Liver (tissue), 9 donors: ENCODE data around the gene AGPAT3. TPM values are rescaled to one million over a fixed set of nuclear protein-coding genes. Genes with fewer than 3 reads are reported as not detected.

Experiments
- DNase-seq: peaks from one replicate; pipeline ENCODE4 v3.0.0-alpha.2; 2017; ENCODE audit warnings: low spot score
- H3K27ac ChIP-seq, 2 donors: one replicate each; pipeline ENCODE4 v1.7.0; 2013; ENCODE audit warnings: inconsistent platforms in 2 of 2, low read length in 2 of 2, control low read depth in 1 of 2, low read depth in 1 of 2, mild to moderate bottlenecking in 1 of 2
- H3K27me3 ChIP-seq, 4 donors: one replicate each; pipeline versions ENCODE4 v1.6.1 to v1.7.0; 2013; ENCODE audit warnings: low read length in 3 of 4, inconsistent platforms in 1 of 4, mild to moderate bottlenecking in 1 of 4, moderate library complexity in 1 of 4; ENCODE audit not compliant: control insufficient read depth in 4 of 4, insufficient read depth in 4 of 4
- H3K36me3 ChIP-seq, 4 donors: one replicate each; pipeline versions ENCODE4 v1.6.1 to v1.7.0; 2013; ENCODE audit warnings: low read length in 3 of 4, mild to moderate bottlenecking in 3 of 4, low read depth in 1 of 4, moderate library complexity in 1 of 4; ENCODE audit not compliant: control insufficient read depth in 4 of 4, insufficient read depth in 3 of 4
- H3K4me1 ChIP-seq, 4 donors: one replicate each; pipeline versions ENCODE4 v1.6.1 to v1.7.0; 2013; ENCODE audit warnings: low read length in 3 of 4, mild to moderate bottlenecking in 3 of 4, moderate library complexity in 1 of 4; ENCODE audit not compliant: control insufficient read depth in 4 of 4, insufficient read depth in 4 of 4
- H3K4me3 ChIP-seq, 3 donors: one replicate each; pipeline versions ENCODE4 v1.6.1 to v1.7.0; 2013; ENCODE audit warnings: low read length in 3 of 3, control low read depth in 1 of 3, low read depth in 1 of 3, mild to moderate bottlenecking in 1 of 3
- H3K9ac ChIP-seq, 2 donors: one replicate each; pipeline ENCODE4 v1.7.0; 2013; ENCODE audit warnings: low read length in 2 of 2, mild to moderate bottlenecking in 2 of 2, moderate library complexity in 2 of 2, control low read depth in 1 of 2, low read depth in 1 of 2
- H3K9me3 ChIP-seq, 4 donors: one replicate each; pipeline versions ENCODE4 v1.6.1 to v1.7.0; 2013; ENCODE audit warnings: low read length in 3 of 4; ENCODE audit not compliant: control insufficient read depth in 4 of 4
- ATF3 ChIP-seq: IDR thresholded peaks from 2 replicates; pipeline ENCODE4 v1.6.1; 2016; ENCODE audit warnings: antibody characterized with exemption
- CTCF ChIP-seq: fragments of 150-350 bp; IDR thresholded peaks from 2 replicates; pipeline ENCODE4 v1.5.1; 2017; ENCODE audit warnings: improper control_type of control experiment, low read depth, low read length; ENCODE audit not compliant: missing input control
- EGR1 ChIP-seq, 2 donors: IDR thresholded peaks; 2 replicates each; pipeline ENCODE4 v1.6.1; 2016 to 2018; ENCODE audit warnings: antibody characterized with exemption in 2 of 2, low read depth in 2 of 2
- FOXA1 ChIP-seq: IDR thresholded peaks from 2 replicates; pipeline ENCODE4 v1.6.1; 2016; ENCODE audit warnings: antibody characterized with exemption
- FOXA2 ChIP-seq: IDR thresholded peaks from 2 replicates; pipeline ENCODE4 v1.6.1; 2016; ENCODE audit warnings: antibody characterized with exemption
- GABPA ChIP-seq, 2 donors: IDR thresholded peaks in 1 of 2; conservative IDR thresholded peaks in 1 of 2; 2 replicates each; pipeline ENCODE4 v1.6.1; 2016; ENCODE audit warnings: antibody characterized with exemption in 2 of 2, mild to moderate bottlenecking in 1 of 2, moderate library complexity in 1 of 2
- HNF4A ChIP-seq, 2 donors: conservative IDR thresholded peaks; 2 replicates each; pipeline ENCODE4 v1.6.1; 2016; ENCODE audit warnings: antibody characterized with exemption in 2 of 2, mild to moderate bottlenecking in 2 of 2
- HNF4G ChIP-seq: IDR thresholded peaks from 2 replicates; pipeline ENCODE4 v1.6.1; 2016; ENCODE audit warnings: antibody characterized with exemption
- JUND ChIP-seq, 2 donors: IDR thresholded peaks; 2 replicates each; pipeline ENCODE4 v1.6.1; 2016; ENCODE audit warnings: antibody characterized with exemption in 2 of 2
- MAX ChIP-seq: IDR thresholded peaks from 2 replicates; pipeline ENCODE4 v1.6.1; 2016; ENCODE audit warnings: antibody characterized with exemption
- NR2F2 ChIP-seq: IDR thresholded peaks from 2 replicates; pipeline ENCODE4 v1.6.1; 2016; ENCODE audit warnings: antibody characterized with exemption
- RAD21 ChIP-seq, 2 donors: IDR thresholded peaks; 2 replicates each; pipeline ENCODE4 v1.6.1; 2016; ENCODE audit warnings: antibody characterized with exemption in 2 of 2, mild to moderate bottlenecking in 2 of 2
- REST ChIP-seq: IDR thresholded peaks from 2 replicates; pipeline ENCODE4 v1.6.1; 2016; ENCODE audit warnings: antibody characterized with exemption, mild to moderate bottlenecking
- RXRA ChIP-seq, 2 donors: IDR thresholded peaks; 2 replicates each; pipeline ENCODE4 v1.6.1; 2017 to 2018; ENCODE audit warnings: antibody characterized with exemption in 2 of 2, mild to moderate bottlenecking in 1 of 2
- SP1 ChIP-seq: IDR thresholded peaks from 2 replicates; pipeline ENCODE4 v1.6.1; 2018; ENCODE audit warnings: antibody characterized with exemption, mild to moderate bottlenecking
- TAF1 ChIP-seq: conservative IDR thresholded peaks from 2 replicates; pipeline ENCODE4 v1.6.1; 2016; ENCODE audit warnings: antibody characterized with exemption, mild to moderate bottlenecking
- YY1 ChIP-seq: IDR thresholded peaks from 2 replicates; pipeline ENCODE4 v1.6.1; 2016; ENCODE audit warnings: antibody characterized with exemption, mild to moderate bottlenecking
- ZBTB33 ChIP-seq: IDR thresholded peaks from 2 replicates; pipeline ENCODE4 v1.6.1; 2016; ENCODE audit warnings: antibody characterized with exemption
- WGBS: extraction: QIAGEN DNeasy Blood & Tissue Kit; methylation state at CpG from one replicate; pipeline ENCODE4 v1.1.7; 2013; 5-methylcytosine and 5-hydroxymethylcytosine counted together
- polyA plus RNA-seq, 2 donors: library from polyadenylated mRNA; stranded (reverse) in 1 of 2; unstranded in 1 of 2; fragments of 200-250 nt in 1 of 2; fragments of >200 nt in 1 of 2; fragmentation: Nextera tagmentation in 1 of 2; extraction: Ambion mirVana in 1 of 2; gene quantifications; one replicate each; pipeline versions ENCODE4 v1.2.1 to v1.2.3, GENCODE V29; 2013 to 2015
- total RNA-seq, 2 donors: library from RNA; depleted of rRNA; stranded (reverse); fragments of >200 nt; gene quantifications; one replicate each; pipeline ENCODE4 v1.2.3, GENCODE V29; 2014
- donor health status: healthy.
- donor health status: healthy.
- donor health status: healthy.
- donor health status: healthy.
- donor health status: healthy.

AGPAT3 gene
- total and polyA plus RNA-seq, 4 donors = 32.3 to 148 (median 59.8) TPM

- Histone ChIP-seq H3K9ac (no peak overlapping the region), H3K9me3 (no peaks in the 10 kb centered on the region), H3K4me3 (no peak overlapping the region), H3K27me3 (no peaks in the 10 kb centered on the region), H3K27ac (no peak overlapping the region), H3K4me1 (peaks cover 3 to 23% (median 8%) of the 10 kb centered on the region in 4 donors), H3K36me3 (no peaks in the 10 kb centered on the region)
- TF ChIP-seq RXRA (IDR thresholded peaks at IDR 0.05) (no peak), FOXA2 (no peak), REST (no peak), GABPA (IDR thresholded peaks at IDR 0.05 in 1 of 2, conservative IDR thresholded peaks at IDR 0.05 in 1 of 2) (no peak), RAD21 (IDR thresholded peaks at IDR 0.05) (no peak), ATF3 (no peak), YY1 (no peak), HNF4A (conservative IDR thresholded peaks at IDR 0.05) (no peak), FOXA1 (no peak), JUND (IDR thresholded peaks at IDR 0.05) (no peak), MAX (no peak), EGR1 (IDR thresholded peaks at IDR 0.05; ENCODE audit: low read depth in 2 of 2) (no peak), HNF4G (no peak), ZBTB33 (no peak), NR2F2 (no peak), TAF1 (no peak)
- 74% methylated on average over 1 of the region's 1 CpG for WGBS
- no peak for DNase-seq
Measured at GRCh38 chr21:44024257-44024656, 159.2 kb downstream of the AGPAT3 start.

- peaks cover 3 to 23% (median 9%) of the 10 kb centered on the region in 4 donors for H3K4me1 ChIP-seq
- no peak for DNase-seq
- H3K27ac ChIP-seq = no peak overlapping the region
- H3K9me3 ChIP-seq = no peaks in the 10 kb centered on the region
- no peaks in the 10 kb centered on the region for H3K27me3 ChIP-seq
- WGBS = 83% methylated on average over 8 of the region's 8 CpGs
- TF ChIP-seq NR2F2 (no peak), REST (no peak), CTCF (no peak), SP1 (no peak), YY1 (no peak), RXRA (IDR thresholded peaks at IDR 0.05) (no peak), TAF1 (no peak), HNF4G (no peak)
- H3K9ac ChIP-seq = no peak overlapping the region
- no peak overlapping the region for H3K4me3 ChIP-seq
- H3K36me3 ChIP-seq = no peaks in the 10 kb centered on the region
Measured at GRCh38 chr21:44024887-44025353, 159.9 kb downstream of the AGPAT3 start.
